ENCODE data around the gene EPS15. TPM values are rescaled to one million over a fixed set of nuclear protein-coding genes. Genes with fewer than 3 reads are reported as not detected.

EPS15 gene
- total RNA-seq, 1 experiment from 2014 or later = 26.3 TPM

GRCh38 chr1:51489472-51489871, 29.6 kb downstream of the EPS15 start:
- Histone ChIP-seq H3K27me3 (ENCODE audit: low read length) (no peaks in the 10 kb centered on the region), H3K9me3 (ENCODE audit: low read length) (no peaks in the 10 kb centered on the region), H3K27ac (ENCODE audit: low read length) (no peak overlapping the region), H3K9me2 (replicated peaks; ENCODE audit: low read length) (no peaks in the 10 kb centered on the region), H3K79me2 (ENCODE audit: low read length) (peaks cover 69% of the 10 kb centered on the region), H3K36me3 (ENCODE audit: low read depth, low read length) (no peaks in the 10 kb centered on the region), H3K4me2 (ENCODE audit: low read length) (no peak overlapping the region), H3F3A (ENCODE audit: low read length, unreplicated experiment) (no peaks in the 10 kb centered on the region), H2AFZ (ENCODE audit: low read length) (no peak overlapping the region), H3K4me3 (ENCODE audit: low read length) (no peak overlapping the region), H3K9ac (ENCODE audit: low read length) (no peak overlapping the region), H4K20me1 (ENCODE audit: low read length) (no peaks in the 10 kb centered on the region), H3K4me1 (ENCODE audit: insufficient read depth, low read length) (peaks cover 13% of the 10 kb centered on the region; the same call in 1 of the 2 replicates)
- CTCF ChIA-PET = no interaction called here
- intact Hi-C loops (cut with micrococcal nuclease) = no loop called here
- ATAC-seq (no peak), DNase-seq (no peak)
- TF ChIP-seq EZH2 (IDR thresholded peaks at IDR 0.05; ENCODE audit: low read length, unreplicated experiment) = no peak
- TF ChIP-seq CTCF (conservative IDR thresholded peaks at IDR 0.05; ENCODE audit: low read depth, low read length) = no peak
- no peak for TF ChIP-seq EZH2phosphoT487 (IDR thresholded peaks at IDR 0.05; ENCODE audit: borderline replicate concordance, low read length)
- no TSS peak for BruUV-seq (replicated peaks)
- POLR2A ChIA-PET (ENCODE audit: unreplicated experiment) = no interaction called here

GRCh38 chr1:51488372-51489050, 30.6 kb downstream of the EPS15 start:
- TF ChIP-seq CTCF (conservative IDR thresholded peaks at IDR 0.05; ENCODE audit: low read depth, low read length) = no peak
- no peak for TF ChIP-seq EZH2phosphoT487 (IDR thresholded peaks at IDR 0.05; ENCODE audit: borderline replicate concordance, low read length)
- TF ChIP-seq EZH2 (IDR thresholded peaks at IDR 0.05; ENCODE audit: low read length, unreplicated experiment) = no peak
- H3F3A ChIP-seq (ENCODE audit: low read length, unreplicated experiment) = no peaks in the 10 kb centered on the region
- H4K20me1 ChIP-seq (ENCODE audit: low read length) = no peaks in the 10 kb centered on the region
- peaks cover 13% of the 10 kb centered on the region; the same call in 1 of the 2 replicates for H3K4me1 ChIP-seq (ENCODE audit: insufficient read depth, low read length)
- H3K9me3 ChIP-seq (ENCODE audit: low read length) = no peaks in the 10 kb centered on the region
- ChIA-PET POLR2A (ENCODE audit: unreplicated experiment) (interaction anchor here (1.1 kb wide), 1 partner anchor 31 kb away, joined by 3 read pairs; the partner anchor contains the start of gene EPS15), CTCF (no interaction called here)
- H3K4me2 ChIP-seq (ENCODE audit: low read length) = no peak overlapping the region
- no peak overlapping the region for H3K9ac ChIP-seq (ENCODE audit: low read length)
- H3K27ac ChIP-seq (ENCODE audit: low read length) = no peak overlapping the region
- no peaks in the 10 kb centered on the region for H3K36me3 ChIP-seq (ENCODE audit: low read depth, low read length)
- peaks cover 66% of the 10 kb centered on the region for H3K79me2 ChIP-seq (ENCODE audit: low read length)
- ATAC-seq = no peak
- H2AFZ ChIP-seq (ENCODE audit: low read length) = no peak overlapping the region
- H3K4me3 ChIP-seq (ENCODE audit: low read length) = no peak overlapping the region
- no peaks in the 10 kb centered on the region for H3K9me2 ChIP-seq (replicated peaks; ENCODE audit: low read length)
- intact Hi-C loops (cut with micrococcal nuclease) = no loop called here
- no TSS peak for BruUV-seq (replicated peaks)
- H3K27me3 ChIP-seq (ENCODE audit: low read length) = no peaks in the 10 kb centered on the region
- DNase-seq = no peak

GRCh38 chr1:51487628-51488027, 31.4 kb downstream of the EPS15 start:
- BruUV-seq (replicated peaks) = no TSS peak
- ATAC-seq = no peak
- POLR2A ChIA-PET (ENCODE audit: unreplicated experiment) = interaction anchor here (0.7 to 1.1 kb wide), 2 partner anchors 32 to 33 kb away, joined by 3 to 5 read pairs; partner anchors contain the start of gene EPS15
- no peaks in the 10 kb centered on the region for H4K20me1 ChIP-seq (ENCODE audit: low read length)
- TF ChIP-seq EZH2 (IDR thresholded peaks at IDR 0.05; ENCODE audit: low read length, unreplicated experiment) (no peak), EZH2phosphoT487 (IDR thresholded peaks at IDR 0.05; ENCODE audit: borderline replicate concordance, low read length) (no peak), CTCF (conservative IDR thresholded peaks at IDR 0.05; ENCODE audit: low read depth, low read length) (no peak)
- CTCF ChIA-PET = no interaction called here
- H2AFZ ChIP-seq (ENCODE audit: low read length) = no peak overlapping the region
- no peak overlapping the region for H3K27ac ChIP-seq (ENCODE audit: low read length)
- no peaks in the 10 kb centered on the region for H3K36me3 ChIP-seq (ENCODE audit: low read depth, low read length)
- no peaks in the 10 kb centered on the region for H3K9me3 ChIP-seq (ENCODE audit: low read length)
- H3K4me1 ChIP-seq (ENCODE audit: insufficient read depth, low read length) = peaks cover 13% of the 10 kb centered on the region; the same call in 1 of the 2 replicates
- intact Hi-C loops (cut with micrococcal nuclease) = no loop called here
- no peaks in the 10 kb centered on the region for H3K9me2 ChIP-seq (replicated peaks; ENCODE audit: low read length)
- H3K79me2 ChIP-seq (ENCODE audit: low read length) = peaks cover 69% of the 10 kb centered on the region
- no peak overlapping the region for H3K4me2 ChIP-seq (ENCODE audit: low read length)
- DNase-seq = no peak
- no peaks in the 10 kb centered on the region for H3K27me3 ChIP-seq (ENCODE audit: low read length)
- no peaks in the 10 kb centered on the region for H3F3A ChIP-seq (ENCODE audit: low read length, unreplicated experiment)
- H3K4me3 ChIP-seq (ENCODE audit: low read length) = no peak overlapping the region
- no peak overlapping the region for H3K9ac ChIP-seq (ENCODE audit: low read length)
